Measurements from ENCODE around the gene SLC35F1. TPM values are rescaled to one million over a fixed set of nuclear protein-coding genes. Genes with fewer than 3 reads are reported as not detected.

The SLC35F1 gene
- total RNA-seq, 1 experiment from 2014 or later, result not detected

DNA sequence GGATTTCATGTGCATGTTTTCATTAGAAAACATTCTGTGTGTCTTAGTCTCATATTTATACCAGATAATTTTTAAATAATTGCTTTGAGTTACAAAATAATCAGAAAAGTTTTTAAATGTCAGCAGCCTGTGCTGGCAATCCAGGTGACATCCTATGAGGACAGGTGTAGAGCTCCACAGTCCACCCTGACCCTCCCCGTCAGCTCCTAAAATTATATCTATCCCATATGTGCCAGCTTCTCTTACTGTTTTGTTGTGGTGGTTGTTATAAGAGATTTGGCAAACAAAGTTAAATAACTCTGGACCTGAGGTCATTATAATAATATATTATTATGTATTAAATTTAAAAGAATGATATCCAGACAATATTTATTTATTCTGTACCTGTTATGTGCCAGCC, 387.8 kb downstream of the SLC35F1 start:
- DNase-seq, result no peak
- H3K36me3 ChIP-seq, result no peaks in the 10 kb centered on the region
- no peak overlapping the region for H3K4me3 ChIP-seq
- no peaks in the 10 kb centered on the region for H3K9me3 ChIP-seq
- no peaks in the 10 kb centered on the region for H3K27me3 ChIP-seq

DNA sequence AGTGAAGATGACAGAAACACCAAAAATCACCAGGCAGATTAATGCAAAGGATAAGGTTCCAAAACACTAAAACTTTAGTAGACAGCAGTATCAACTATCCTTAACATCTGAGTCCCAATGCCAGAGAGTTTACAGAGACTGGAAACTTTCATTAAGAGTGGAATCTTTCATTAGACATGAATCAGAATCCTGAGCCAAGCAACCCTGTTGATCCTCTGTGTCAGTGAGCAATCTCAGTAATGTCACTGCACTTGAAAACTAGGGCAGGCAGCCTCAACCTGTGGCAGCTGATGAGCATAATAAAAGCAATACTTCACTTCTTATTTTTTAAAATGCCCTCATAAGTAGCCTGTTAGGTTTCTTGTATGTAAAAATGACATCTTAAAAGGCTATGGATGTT, 388.3 kb downstream of the SLC35F1 start:
- no peaks in the 10 kb centered on the region for H3K36me3 ChIP-seq
- H3K4me3 ChIP-seq, result no peak overlapping the region
- DNase-seq, result no peak

DNA sequence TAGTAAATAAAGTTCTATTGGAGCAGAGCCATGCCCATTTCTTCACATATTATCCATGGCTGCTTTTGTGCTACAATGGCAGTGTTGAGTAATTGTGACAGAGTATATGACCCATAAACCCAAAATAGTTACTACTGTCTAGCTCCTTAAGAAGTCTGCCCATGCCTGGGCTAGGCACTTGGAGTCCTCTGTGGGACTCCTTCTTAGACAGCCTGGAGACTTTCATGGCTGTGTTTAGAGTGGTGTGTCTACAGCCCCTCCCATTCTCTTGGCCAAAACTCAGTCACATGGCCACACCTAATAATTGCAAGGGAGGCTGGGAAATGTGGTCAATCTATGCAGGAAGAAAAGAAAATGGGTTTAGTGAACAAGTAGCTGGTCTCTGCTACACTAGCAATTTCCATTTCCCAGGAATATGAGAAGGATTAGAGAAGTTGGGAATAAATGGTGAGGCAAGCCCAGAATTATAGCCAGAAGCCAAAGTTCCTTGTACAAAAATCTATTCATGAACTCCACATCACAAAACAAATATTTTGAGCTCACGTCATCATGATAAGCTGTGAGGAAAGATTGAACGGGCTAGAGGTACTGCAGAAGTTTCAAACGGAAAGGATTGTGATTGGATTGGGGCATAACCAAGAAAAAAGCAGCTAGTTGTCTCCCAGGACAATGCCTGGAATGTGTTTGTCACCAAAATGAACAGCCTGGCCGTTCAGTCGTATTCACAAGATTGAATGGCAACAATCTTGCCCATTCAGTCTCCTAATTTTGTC, 389.3 kb downstream of the SLC35F1 start:
- no peaks in the 10 kb centered on the region for H3K27me3 ChIP-seq
- no peak overlapping the region for H3K4me3 ChIP-seq
- no peak for DNase-seq
- H3K9me3 ChIP-seq, result no peaks in the 10 kb centered on the region
- H3K36me3 ChIP-seq, result no peaks in the 10 kb centered on the region

More for the DNA sequence above, 388.3 kb downstream of the SLC35F1 start:
- Histone ChIP-seq H3K9me3 (no peaks in the 10 kb centered on the region), H3K27me3 (no peaks in the 10 kb centered on the region)

DNA sequence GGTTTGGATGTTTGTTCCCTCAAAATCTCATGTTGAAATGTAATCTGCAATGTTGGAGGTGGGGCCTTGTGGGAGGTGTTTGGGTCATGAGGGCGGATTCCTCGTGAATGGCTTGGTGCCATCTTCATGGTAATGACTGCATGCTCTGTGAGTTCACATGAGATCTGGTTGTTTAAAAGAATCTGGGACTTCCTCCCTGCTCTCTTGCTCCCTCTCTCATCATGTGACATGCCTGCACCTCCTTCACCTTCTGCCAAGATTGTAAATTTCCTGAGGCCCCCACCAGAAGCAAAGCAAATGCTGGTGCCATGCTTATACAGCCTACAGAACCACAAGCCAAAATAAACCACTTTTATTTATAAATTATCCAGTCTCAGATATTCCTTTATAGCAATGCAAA, 390.8 kb downstream of the SLC35F1 start:
- Histone ChIP-seq H3K27me3 (no peaks in the 10 kb centered on the region), H3K9me3 (no peaks in the 10 kb centered on the region), H3K36me3 (no peaks in the 10 kb centered on the region), H3K4me3 (no peak overlapping the region)
- DNase-seq, result peak; percentile 54

DNA sequence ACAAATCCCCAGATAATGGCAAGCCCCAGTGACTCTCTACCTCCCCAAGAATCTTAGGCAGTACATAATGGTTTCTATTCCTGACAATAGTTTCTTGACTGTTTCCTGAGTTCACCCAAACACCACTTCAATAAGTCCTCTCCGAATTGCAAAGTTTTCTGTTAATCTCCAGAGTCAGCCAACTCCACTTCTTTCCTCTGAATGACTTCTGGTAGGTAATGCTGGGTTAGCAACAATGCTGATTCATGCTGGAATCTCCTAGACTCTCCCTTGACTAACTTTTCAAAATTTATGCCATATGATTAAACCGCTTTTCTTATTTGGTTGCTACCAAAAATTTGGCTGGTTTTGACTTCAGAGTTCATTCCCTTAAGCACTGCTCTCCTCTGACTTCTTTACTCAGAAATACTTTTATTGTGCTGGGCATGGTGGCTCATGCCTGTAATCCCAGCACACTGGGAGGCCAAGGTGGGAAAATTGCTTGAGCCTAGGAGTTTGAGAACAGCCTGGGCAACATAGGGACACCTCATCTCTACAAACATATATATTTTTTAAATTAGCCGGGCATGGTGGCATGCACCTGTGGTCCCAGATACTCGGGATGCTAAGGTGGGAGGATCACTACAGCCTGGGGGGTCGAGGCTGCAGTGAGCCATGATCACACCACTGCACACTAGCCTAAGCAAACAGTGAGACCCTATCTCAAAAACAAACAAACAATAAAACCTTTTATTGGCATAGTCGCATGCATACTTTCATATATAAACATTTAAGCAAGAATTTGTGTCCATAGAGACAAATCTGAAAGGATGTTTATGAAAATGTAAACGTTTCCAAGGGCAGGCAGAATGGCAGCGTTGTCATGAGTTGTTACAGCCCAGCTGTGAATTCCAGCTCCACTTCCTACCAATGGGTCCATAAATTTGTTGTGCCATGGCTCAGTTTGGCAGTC, 391.7 kb downstream of the SLC35F1 start:
- Histone ChIP-seq H3K36me3 (no peaks in the 10 kb centered on the region), H3K9me3 (no peaks in the 10 kb centered on the region), H3K27me3 (no peaks in the 10 kb centered on the region), H3K4me3 (no peak overlapping the region)
- DNase-seq, result peak; percentile 55

DNA sequence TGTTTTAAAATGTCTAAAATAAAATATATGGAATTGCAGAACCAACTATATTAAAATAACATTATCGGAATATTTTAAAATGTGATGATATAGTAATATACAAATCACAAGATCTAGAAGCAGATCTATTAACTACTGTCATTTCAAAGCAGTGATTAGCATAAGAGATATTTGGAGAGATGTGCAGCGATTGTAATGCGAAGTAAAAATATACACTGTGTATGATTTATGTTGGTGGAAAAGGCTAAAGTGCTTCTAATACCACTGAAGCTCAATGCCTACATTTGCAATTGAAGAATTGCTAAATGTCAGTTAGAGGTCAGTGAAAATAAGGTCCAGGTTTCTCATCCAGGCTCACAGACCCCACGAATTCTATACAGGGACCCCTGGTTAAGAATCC, 392.4 kb downstream of the SLC35F1 start:
- no peaks in the 10 kb centered on the region for H3K36me3 ChIP-seq
- no peak for DNase-seq
- H3K9me3 ChIP-seq, result no peaks in the 10 kb centered on the region
- H3K27me3 ChIP-seq, result no peaks in the 10 kb centered on the region
- no peak overlapping the region for H3K4me3 ChIP-seq

DNA sequence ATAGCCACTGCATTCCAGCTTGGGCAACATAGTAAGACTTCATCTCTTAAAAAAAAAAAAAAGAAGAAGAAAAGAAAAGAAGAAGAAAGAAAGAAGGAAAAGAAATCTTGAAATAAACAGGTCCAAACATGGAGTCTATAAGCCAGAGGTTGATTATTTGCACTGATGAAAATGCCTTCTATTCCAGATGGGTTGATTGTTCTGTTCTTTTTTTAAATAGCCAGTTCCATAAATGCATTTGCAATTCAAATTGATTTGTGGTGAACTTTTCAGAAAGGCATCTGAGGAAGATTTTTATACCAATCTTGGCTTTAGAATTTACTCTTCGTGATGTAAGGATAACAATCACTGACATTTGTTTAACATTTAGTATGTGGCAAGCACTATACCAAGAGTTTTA, 397.3 kb downstream of the SLC35F1 start:
- no peaks in the 10 kb centered on the region; the same call in 1 of the 2 replicates for H3K9me3 ChIP-seq
- no peaks in the 10 kb centered on the region for H3K36me3 ChIP-seq

DNA sequence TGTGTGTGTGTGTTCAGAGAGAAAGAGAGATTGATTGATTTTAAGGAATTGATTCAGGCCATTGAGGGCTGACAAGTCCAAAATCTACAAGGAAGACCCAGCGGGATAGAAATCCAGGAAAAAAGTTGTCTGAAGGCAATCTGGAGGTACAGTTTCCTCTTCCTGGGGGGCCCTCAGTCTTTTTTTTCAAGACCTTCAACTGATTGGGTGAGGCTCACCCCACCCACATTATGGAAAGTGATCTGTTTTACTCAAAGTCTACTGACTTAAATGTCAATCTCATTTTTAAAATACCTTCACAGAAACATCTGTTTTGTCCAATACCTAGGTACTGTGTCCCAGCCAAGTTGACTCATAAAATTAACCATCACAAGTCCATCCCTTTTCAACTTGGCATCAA, 398.0 kb downstream of the SLC35F1 start:
- Histone ChIP-seq H3K27me3 (no peaks in the 10 kb centered on the region), H3K9me3 (no peaks in the 10 kb centered on the region; the same call in 1 of the 2 replicates), H3K4me3 (no peak overlapping the region), H3K36me3 (no peaks in the 10 kb centered on the region)
- DNase-seq, result no peak

More for the DNA sequence above, 397.3 kb downstream of the SLC35F1 start:
- Histone ChIP-seq H3K4me3 (no peak overlapping the region), H3K27me3 (no peaks in the 10 kb centered on the region)
- no peak for DNase-seq

DNA sequence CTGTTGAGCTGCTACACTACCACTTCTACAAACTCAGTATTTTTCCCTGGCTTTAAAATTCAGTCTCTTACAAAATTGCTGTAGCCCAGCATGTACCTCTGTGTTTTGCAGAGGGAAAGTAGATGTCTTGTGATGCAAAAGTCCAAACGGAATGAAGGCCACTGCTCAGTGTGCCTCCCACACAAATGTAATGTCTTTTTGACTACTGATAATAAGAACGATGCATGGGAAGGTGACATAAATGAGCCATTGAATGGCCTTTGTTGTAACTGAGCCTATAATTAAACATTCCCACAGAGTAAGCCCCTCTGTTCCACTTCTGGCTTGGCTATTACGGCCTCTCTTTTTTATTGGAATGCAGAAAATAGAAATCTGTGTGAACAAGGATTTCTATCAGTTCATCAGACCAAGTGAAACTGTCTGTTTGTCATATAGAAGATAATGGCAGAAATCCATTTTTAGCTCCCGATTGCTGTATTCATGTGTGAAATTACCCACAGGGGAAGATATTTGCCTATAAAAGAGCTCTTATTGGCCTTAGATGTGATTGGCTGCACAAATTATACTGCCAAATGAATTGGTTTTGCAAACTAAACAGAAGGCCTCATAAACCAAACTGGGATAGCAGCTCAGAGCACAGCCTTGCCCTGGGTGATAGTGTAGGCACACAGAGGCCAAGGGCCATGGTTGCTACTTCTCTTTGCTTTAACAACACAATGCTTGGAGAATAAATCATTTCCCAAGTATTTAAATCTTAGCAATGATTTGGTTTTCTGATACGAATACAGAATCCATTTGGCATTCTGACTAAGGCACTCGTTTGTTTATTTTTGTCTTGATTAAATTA, 399.6 kb downstream of the SLC35F1 start:
- H3K36me3 ChIP-seq, result no peaks in the 10 kb centered on the region
- no peaks in the 10 kb centered on the region; the same call in 1 of the 2 replicates for H3K9me3 ChIP-seq
- DNase-seq, result no peak
- no peaks in the 10 kb centered on the region for H3K27me3 ChIP-seq
- H3K4me3 ChIP-seq, result no peak overlapping the region

DNA sequence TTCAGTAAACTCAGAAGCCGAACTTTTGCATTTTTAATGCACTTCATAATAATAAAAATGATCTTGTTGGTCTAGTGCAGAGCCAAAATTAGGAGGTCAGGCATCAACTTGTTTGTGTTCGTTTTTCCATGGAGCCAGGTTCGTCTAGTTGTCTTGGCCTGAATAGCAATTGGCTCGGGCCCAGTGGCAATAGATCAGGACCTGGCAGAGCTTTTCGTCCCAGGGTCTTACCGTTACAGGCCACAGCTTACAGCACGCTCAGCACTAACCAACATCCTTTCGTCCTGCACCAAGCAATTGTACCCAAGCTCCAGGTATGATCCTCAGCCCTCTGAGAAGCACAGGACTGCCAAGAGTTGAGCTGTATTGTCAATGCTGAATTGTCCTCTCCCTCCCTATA, 400.5 kb downstream of the SLC35F1 start:
- H3K27me3 ChIP-seq, result no peaks in the 10 kb centered on the region
- no peaks in the 10 kb centered on the region for H3K36me3 ChIP-seq
- no peaks in the 10 kb centered on the region; the same call in 1 of the 2 replicates for H3K9me3 ChIP-seq
- H3K4me3 ChIP-seq, result no peak overlapping the region
- DNase-seq, result no peak

DNA sequence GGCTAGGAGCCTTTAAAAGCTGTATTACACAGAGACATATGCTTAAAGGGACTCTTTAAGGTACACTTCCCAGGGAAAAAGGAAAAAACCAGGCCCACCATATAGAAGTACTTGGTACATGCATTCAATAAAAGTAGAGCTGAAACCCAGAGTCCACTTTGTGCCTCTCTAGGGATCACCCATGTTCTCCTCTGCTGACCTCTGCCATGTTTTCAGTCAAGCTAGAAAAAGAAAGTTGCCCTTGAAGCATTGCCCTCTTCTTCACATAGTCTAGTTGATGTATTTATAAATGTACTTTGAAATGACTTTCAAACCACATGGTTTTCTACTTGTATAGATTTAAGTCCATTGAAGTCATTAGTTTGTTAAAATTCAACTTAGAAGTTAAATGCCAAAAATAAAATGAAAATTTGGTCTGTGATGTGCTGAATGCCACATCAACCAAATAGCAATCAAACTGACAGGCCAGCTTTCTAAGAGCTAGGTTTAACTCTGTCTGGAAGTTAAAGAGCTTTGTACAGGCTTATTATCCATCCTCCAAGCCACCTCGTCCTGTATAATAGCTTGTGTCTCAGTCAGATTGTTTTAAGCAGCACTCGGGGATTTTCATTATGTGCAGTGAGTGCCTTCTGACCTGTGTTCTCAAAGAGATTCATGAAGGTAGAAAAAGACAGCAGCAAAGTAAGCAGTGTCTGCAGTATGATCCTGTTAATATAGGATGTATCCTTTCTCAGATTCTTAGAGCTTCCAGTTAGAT, 402.5 kb downstream of the SLC35F1 start:
- Histone ChIP-seq H3K4me3 (no peak overlapping the region), H3K27me3 (no peaks in the 10 kb centered on the region), H3K9me3 (no peaks in the 10 kb centered on the region; the same call in 1 of the 2 replicates), H3K36me3 (no peaks in the 10 kb centered on the region)
- no peak for DNase-seq

DNA sequence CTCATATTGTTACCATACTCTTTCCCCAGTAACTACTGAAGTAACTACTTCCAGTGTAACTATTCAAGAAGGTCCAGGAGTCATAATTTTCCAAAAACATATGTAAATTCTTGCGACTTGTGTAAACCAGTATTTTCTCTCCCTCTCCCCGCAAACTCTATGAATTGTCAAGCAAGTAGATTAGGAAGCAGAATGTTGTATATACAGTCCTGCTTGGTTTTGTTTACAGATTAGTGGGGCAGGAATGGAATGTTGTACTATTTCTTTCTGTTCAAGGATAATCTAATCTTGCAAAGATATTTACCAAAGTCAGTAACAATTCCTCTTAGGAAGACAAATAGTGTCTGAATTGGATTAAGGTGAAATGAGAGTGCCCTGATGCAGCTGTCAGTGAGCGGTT, 406.1 kb downstream of the SLC35F1 start:
- no peaks in the 10 kb centered on the region for H3K36me3 ChIP-seq
- no peaks in the 10 kb centered on the region for H3K27me3 ChIP-seq
- H3K4me3 ChIP-seq, result no peak overlapping the region
- no peaks in the 10 kb centered on the region for H3K9me3 ChIP-seq
- no peak for DNase-seq

DNA sequence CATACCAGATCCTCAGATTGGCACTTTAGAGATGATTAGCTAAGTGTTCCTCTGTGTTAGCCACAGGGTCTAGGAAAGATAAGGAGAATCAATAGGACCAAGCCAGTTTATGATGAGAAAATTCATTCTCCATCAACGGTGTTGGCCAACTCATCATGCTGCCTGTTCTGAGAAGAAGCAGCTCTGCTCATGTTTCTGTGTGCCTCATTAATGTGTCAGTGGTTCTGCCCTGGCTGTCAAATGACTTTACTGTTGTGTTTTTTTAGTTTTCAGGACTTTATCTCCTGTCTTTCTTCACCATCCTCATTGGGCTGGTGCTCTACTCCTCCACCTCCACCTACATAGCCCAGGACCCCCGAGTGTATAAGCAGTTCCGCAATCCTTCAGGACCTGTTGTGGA, 406.7 kb downstream of the SLC35F1 start:
- Histone ChIP-seq H3K4me3 (no peak overlapping the region), H3K36me3 (no peaks in the 10 kb centered on the region), H3K9me3 (no peaks in the 10 kb centered on the region), H3K27me3 (no peaks in the 10 kb centered on the region)
- no peak for DNase-seq

DNA sequence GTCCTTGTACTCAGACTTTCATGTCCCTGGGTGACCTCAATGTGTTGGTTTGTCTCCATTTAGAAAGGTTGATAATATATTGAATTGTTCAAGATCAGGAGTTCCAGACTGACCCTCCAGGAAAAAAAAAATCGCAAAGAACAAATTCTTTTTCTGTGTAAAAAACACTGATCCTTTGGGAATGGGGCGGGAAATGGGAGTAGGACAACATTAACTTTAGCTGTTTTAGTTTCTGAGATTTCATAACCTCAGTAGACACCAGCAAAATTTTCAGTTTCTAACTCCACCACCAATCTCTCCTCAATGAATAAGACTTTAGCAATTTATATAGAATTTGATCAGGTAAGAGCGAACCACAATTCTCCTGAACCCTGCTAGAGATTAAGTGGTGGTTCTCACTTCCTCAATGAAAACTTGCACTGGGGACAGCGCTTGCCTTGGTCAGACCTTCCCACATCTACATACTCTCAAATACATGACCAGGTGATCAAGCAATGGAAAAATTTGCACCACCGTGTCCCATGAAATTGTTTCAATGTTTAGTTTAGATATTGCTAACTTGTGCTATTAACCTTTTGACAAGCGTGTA, 409.8 kb downstream of the SLC35F1 start:
- Histone ChIP-seq H3K4me3 (no peak overlapping the region), H3K9me3 (no peaks in the 10 kb centered on the region)
- DNase-seq, result no peak

DNA sequence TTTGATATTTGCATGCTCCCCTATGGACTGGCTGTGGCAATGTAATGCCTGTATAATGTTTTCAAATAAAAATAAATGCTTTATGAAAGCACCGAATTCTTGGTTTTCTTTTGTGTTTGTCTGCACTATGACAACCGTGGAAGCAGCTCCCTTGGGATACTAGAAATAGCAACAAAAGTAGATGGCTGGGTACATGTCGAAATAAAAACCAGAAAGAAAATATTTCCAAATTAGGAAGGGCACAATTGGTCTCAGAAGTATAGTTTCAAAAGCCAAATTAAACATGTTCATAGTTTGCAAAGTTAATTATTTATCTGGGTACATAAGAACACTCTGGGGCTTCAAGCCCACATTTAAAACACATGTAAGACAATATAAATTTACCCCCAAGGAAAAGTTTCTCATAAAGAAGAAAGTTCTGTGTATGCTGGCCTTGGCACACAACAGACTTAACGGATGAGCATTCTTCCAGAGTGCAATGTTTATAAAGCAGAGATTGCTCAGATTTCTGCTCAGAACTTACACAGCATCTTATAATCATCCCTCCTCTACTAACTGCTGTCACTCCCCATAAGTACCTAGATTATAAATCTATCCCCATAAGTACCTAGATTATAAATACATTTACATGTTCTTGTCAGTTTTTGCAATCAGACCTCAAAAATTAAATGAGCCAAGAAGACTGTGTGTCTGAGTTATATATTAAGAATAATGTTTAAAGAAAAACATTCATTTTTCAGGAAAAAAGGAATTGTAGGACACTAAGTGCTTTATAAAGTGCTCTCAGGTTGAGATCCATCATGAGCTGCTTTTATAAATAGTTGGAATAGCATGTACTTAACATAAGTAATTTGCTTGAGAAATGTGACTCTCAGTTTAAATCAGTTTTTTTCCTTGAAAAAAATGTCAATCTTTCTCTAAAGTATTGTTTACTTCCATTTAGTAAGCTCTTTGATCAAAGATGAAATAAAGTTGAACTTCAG, 410.8 kb downstream of the SLC35F1 start:
- DNase-seq, result no peak
- H3K36me3 ChIP-seq, result no peaks in the 10 kb centered on the region
- no peaks in the 10 kb centered on the region for H3K9me3 ChIP-seq
- no peaks in the 10 kb centered on the region for H3K27me3 ChIP-seq
- H3K4me3 ChIP-seq, result no peak overlapping the region

More for the DNA sequence above, 409.8 kb downstream of the SLC35F1 start:
- no peaks in the 10 kb centered on the region for H3K36me3 ChIP-seq
- H3K27me3 ChIP-seq, result no peaks in the 10 kb centered on the region
